ENCODE results near the gene S100A16. TPM values are rescaled to one million over a fixed set of nuclear protein-coding genes. Genes with fewer than 3 reads are reported as not detected.
A peak's percentile ranks its signal among the peaks of the same experiment; 100 is the strongest.
"Not testable (repeated sequence)": the region's sequence is repeated elsewhere in the genome, so short reads cannot be mapped to it uniquely, and the experiment has no call there.

Gene S100A16, protein sequence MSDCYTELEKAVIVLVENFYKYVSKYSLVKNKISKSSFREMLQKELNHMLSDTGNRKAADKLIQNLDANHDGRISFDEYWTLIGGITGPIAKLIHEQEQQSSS
- 100 to 1,000 TPM in 3 of 4 donors, 10 to 100 TPM in 1; 94.1 to 126 (median 109) TPM for polyA plus RNA-seq (ENCODE audit: insufficient read length in 4 of 4)

DNA sequence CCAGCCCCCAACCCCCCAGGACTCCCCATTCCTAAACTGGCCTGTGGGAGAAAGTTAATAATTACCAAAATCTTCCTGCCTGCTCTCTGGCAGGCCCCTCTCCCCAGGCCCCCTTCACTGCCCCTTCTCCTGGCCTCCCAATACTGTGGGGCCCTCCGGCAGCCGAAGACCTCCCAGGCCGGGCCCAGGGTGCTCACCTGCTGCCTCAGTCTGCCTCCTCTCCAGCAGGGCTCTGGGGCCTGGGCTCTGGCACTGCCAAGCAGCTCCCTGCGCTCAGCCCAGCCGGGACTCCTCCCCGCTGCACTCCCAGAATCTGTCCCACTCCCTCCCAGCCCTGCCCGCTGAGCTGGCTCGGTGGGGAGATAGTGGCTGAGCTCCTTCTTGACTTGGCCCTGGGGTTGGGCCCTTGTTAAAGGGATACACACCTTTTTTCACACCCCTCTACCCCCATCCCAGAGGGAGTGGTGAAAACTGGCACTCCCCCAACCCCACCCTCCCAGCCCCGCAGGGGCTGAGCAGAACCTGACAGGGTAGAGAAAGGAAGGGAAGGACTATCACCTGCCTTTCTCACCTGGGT lies at the start of gene S100A16:
S100A16 (minus strand) TSS at position 383 of the 577 bp plus-strand sequence. CDS start 4,986 bp downstream, outside the sequence.
- DNase-seq (ENCODE audit: low read depth in 4 of 4, low spot score in 2 of 4): no peak

DNA sequence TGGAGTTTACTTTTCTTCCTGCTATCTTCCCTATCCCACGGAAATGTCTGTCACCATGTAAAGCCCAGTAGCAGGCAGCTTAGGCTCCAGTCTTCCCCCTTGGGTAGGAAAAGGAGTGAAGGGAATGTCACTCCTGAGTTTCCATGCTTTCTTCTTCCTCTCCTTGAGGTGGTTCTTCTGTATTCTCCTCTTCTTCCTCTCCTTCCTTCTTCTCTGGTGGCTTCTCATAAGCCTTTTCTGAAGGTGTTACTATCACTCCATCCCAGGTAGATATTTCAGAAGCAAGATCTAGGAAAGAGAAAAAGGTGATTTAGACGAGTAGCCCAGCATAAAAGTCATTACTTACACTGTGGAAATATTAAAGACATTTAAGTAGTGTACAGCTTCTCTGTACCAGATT lies 49.3 kb upstream of the S100A16 start:
- no peak for DNase-seq (ENCODE audit: low read depth in 4 of 4, low spot score in 2 of 4)

DNA sequence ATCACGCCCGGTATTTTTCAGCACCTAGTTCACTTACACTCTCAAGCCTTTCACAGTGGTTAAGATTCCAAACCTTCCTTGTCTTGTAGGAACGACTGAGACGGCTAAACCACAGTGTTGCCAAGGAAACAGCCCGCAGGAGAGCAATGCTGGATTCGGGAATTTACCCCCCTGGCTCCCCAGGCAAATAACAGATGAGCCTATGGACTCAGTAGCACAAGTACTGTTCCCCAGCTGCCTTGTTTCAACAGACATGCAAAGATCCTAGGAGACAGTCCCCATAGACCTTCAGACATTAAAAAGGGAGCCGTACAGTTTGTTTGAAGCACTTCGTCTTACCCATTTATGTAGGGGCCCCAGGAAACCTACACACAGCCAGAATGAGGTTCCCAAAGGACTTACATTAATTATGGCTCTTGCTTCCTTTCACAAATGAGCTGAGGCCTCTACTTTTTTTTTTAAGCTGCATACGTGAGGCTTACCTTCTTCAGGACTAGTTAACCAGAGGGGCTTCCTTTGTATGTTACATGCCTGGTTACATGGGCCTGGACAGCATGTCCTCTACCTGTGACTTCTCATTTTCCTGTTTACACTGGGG lies 48.3 kb upstream of the S100A16 start:
- DNase-seq (ENCODE audit: low read depth in 4 of 4, low spot score in 2 of 4): no peak

DNA sequence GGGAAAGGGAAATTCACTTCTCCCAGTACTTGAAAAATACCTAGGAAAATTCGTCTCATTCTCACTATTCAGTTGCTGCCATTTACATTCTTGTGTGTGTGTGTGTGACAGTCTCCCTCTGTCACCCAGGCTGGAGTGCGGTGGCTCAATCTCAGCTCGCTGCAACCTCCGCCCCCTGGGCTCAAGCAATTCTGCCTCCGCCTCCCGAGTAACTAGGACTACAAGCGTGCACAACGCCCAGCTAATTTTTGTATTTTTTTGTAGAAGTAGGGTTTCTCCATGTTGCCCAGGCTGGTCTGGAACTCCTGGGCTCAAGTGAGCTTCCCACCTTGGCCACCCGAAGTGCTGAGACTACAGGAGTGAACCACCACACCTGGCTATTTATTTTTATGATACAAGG lies 46.7 kb upstream of the S100A16 start:
- no peak for DNase-seq (ENCODE audit: low read depth in 4 of 4, low spot score in 2 of 4)

DNA sequence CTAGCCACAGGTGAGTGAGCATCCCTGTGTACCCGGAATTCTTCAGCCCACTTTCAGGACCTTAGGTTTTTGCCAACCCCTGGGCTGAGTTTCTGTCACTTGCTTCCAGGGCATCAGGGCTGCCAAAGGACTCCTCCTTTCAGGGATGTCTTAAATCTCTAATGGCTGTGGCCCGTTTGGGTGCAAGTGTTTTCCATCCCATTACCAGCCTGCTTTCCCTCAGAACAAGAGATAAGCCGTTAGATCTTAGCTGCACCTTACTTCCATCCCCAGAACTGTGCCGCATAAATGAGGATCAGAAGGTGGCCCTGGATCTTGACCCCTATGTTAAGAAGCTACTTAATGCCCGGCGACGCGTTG lies 46.2 kb upstream of the S100A16 start:
- no peak for DNase-seq (ENCODE audit: low read depth in 4 of 4, low spot score in 2 of 4)

DNA sequence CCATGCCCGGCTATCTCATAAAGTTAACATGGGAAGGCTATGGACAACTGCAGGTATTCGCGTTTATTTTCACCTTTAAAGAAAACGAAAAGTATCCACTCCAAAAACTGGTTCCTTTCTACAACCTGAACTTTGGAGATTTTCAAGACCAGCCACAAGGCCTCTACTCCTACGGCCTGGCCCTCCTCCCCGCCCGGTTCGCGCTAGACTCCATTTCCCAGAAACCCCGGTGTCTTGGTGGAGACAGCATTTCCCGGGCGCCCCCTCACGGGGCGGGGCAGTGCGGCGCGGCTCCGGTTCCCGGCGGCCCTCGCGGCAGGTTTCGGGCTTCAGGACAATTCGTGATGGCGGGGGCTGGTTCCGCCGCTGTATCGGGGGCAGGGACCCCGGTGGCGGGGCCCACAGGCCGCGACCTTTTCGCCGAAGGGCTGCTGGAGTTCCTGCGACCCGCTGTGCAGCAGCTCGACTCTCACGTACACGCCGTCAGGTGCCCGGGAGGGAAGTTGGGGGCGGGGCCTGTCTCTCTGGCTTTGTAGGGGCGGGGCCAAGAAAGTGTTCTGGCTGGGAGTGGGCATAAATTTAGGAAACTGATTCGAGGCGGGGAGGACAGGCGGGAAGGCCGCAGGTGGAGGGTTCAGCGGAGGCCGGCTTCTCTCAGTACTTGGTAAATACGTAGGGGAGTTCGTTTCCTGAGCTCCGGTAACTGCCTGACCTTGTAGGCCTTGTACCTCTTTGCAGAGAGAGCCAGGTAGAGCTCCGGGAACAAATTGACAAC lies 45.6 kb upstream of the S100A16 start, which contains the start of gene SNAPIN:
SNAPIN (plus strand) TSS at position 304 of the 775 bp plus-strand sequence; CDS start at position 345, 41 bp downstream.
- DNase-seq (ENCODE audit: low read depth in 4 of 4, low spot score in 2 of 4): peak in 3 of 4 donors; percentile 77 to 87 (median 85)

DNA sequence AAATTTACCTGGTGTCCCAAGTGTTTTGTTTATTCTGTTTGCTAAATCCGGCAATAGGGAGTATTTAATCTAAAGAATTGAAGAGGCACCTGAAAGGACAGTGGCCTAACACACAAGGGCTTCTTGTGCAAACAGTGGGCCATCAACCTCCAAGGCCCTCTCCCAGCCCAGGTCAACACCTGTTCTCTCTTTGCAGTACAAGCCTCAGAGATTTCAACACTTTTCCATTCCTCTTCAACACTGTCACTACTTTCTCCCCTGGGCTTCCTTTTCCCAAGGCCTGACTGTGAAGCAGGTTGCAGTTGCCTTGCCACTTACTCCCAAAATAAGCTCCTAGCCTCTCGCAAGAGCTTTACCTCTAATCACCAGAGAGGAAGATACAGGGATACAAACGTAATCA lies 42.4 kb upstream of the S100A16 start:
- no peak for DNase-seq (ENCODE audit: low read depth in 4 of 4, low spot score in 2 of 4)

DNA sequence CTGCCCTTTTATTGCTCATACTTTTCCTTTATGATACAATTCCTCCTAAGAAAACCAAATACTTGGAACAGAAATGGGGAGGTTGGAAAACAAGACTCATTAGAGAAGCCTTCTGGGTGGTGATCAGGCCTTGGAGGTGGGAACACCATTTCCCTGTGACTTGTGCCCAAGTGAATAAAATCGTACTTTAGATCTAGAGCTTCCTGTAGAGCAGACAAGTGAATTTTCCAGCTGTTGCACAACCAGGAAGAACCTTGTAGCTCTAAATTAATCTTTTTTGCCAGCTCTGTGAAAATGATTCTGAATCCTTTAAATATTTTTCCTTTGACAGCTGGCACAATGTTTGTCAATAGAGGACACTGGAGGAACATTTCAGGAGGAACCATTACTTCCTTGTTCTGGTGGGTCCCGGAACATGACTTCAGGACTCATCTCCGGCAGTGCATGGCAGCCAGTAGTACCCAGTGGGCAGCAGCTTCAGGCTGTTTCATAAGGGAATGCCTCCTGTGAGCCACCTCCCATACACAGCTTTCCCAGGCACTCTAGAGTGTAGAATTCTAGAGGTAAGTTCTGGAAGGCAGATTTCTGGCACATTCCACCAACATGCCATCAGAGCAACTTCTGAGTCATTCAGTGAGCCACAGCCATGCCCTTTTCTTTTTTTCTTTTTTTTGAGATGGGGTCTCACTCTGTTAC lies 40.0 kb upstream of the S100A16 start:
- DNase-seq (ENCODE audit: low read depth in 4 of 4, low spot score in 2 of 4): no peak

DNA sequence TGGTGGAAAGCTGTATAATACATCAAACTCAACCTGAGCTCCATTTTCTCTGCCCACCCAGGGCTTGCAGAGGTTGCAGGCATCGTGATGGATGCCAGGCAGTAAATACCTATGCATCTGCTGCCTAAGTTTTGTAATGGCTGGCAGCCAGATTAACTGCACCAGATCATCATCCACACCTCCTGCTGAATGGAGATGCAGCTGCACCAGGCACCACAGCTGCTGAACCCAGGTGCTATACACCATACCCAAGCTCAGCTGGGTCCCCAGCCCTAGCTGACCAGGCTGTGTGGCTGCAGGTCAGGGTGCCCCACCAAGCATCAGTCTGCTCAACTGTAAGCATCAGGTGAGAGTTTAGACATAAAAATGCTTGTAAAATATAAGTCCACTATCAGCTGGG lies 38.8 kb upstream of the S100A16 start:
- DNase-seq (ENCODE audit: low read depth in 4 of 4, low spot score in 2 of 4): no peak

DNA sequence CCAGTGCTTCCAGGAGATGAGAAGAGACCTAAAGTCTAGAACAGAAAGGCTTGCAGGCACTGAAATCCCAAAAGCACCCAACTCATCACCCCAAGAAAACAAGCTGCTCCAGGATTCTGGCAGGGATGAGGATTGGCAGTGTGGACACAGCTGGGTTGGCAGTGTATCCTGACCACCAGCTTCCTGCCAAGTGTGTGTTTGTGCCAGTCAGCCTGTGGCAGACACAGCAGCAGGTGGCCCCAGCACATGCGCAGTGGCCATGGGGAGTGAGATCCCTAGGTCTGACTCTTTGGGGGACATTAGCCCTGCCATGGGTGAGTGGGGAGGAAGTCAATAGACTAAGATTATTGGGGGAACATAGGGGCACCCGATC lies 36.9 kb upstream of the S100A16 start:
- DNase-seq (ENCODE audit: low read depth in 4 of 4, low spot score in 2 of 4): no peak

DNA sequence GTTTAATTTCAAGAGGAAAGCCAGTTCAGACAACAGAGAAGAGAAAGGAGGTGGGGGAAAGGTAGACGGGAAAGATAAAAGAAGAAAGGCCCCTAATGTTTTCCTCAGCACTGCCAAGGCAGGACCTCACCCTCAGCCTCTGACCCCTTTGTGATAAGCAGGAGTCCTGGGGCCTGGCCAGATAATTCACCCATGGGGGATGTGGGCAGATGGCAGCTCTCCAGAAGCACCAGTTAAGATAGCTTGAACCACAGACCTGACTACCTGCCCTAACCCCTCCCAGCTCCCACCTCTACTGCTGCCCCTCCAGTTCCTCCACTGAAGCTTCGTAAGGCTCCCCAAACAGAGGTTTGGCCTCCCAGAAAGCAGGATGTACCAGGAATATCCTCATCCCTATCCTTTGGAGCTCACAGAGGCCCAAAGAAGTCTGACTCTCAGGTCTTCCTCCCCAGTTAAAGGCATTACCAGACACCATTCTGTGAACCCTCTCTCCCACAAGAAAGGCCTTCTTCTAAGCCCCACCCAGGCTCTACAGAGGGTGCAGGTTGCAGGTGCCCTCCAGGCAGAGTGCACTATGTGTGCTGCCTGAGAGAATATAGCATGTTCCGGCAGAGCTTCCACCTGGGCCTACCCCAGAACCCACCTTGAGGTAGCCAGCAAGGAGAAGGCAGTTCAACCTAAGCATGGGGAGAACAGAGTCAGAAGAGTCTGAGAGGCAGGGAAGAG lies 36.4 kb upstream of the S100A16 start:
- no peak for DNase-seq (ENCODE audit: low read depth in 4 of 4, low spot score in 2 of 4)

DNA sequence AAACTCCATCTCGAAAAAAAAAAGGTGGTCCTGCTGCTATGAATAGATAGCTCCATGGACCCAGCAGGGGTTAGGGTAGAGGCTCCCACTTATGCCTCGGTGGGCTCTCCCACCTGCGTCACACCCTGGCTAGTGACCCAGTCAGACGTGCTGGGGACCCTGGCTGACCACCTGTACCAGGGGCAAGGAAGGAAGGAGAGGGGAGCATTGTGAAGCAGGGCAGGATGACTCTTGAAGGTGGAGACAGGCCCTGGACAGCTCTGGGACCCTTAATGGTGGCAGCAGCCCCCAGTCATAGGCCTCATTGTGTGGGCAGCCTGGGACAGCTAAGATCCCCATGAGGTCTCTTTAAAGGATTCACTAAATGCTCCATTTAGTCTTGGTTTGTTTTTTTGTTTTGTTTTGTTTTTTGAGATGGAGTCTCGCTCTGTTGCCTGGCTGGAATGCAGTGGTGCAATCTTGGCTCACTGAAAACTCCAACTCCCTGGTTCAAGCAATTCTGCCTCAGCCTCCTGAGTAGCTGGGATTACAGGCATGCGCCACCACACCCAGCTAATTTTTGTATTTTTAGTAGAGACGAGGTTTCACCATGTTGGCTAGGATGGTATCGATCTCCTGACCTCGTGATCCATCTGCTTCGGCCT lies 35.2 kb upstream of the S100A16 start:
- DNase-seq (ENCODE audit: low read depth in 4 of 4, low spot score in 2 of 4): no peak

DNA sequence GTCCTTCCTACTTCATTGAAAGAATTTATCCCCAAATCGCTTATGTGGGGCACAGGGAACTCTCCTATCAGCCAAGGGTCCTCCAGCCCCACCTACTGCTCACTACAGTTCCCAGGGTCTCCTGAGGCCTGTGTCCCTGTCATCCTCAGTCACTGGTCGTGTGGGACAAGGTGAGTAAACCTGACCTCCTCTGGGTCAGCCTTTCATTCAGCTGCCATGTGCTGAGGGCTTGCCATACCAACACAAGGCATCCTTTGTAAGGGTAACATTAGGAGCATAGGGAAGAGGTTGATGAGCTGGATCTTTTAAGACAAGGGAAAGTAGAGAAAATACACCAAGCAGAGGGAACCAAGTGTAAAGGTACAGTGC lies 34.4 kb upstream of the S100A16 start:
- DNase-seq (ENCODE audit: low read depth in 4 of 4, low spot score in 2 of 4): no peak

DNA sequence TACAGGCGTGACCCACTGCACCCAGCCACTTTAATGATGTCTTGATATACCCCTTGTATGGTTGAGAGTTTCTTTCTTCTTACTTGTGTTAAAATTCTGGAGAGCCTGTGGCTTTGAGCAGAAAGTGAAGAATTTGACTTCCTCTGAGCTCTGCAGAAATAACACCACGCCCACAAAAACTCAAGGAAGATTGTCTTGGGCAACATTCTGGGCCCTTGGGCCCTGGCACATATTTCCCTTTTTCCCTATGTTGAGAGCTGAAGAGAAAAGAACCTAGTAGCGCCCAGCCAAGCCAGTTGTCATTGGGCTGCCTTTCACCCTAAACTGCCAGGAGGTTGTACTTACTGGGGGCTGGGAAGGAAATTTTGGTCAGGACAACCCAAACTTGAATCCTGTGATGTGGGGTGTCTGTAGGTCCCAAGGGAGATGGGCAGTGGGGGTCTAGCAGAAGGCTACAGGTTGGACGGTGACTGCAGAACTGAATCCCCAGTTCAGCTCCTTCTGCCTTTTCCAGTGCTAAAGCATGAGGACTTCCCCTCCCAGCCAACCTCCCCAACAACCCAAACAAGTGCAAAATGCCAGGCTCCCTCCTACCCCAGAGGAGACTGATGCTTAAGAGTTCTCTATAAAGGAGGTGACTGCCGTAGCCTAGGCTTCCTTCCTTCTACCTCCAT lies 33.9 kb upstream of the S100A16 start:
- no peak for DNase-seq (ENCODE audit: low read depth in 4 of 4, low spot score in 2 of 4)

DNA sequence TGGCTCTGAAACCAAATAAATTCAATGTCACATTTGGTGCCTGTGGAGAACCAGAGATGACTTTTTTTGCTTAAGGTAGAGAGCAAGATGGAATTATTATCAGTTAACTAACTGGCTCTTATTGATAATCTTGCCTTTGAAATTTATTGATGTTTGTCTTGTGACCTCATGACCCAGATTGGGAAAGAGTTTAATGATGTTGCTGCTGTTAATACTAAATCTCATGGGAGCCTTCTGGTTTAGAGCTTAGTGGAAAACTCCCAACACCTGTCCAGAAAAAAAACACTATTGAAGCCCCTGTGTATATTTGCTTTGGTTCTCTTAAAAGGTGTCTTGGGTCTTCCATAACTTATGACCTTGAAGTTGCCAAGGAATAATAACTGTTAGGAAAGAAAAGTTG lies 30.9 kb upstream of the S100A16 start:
- DNase-seq (ENCODE audit: low read depth in 4 of 4, low spot score in 2 of 4): no peak

DNA sequence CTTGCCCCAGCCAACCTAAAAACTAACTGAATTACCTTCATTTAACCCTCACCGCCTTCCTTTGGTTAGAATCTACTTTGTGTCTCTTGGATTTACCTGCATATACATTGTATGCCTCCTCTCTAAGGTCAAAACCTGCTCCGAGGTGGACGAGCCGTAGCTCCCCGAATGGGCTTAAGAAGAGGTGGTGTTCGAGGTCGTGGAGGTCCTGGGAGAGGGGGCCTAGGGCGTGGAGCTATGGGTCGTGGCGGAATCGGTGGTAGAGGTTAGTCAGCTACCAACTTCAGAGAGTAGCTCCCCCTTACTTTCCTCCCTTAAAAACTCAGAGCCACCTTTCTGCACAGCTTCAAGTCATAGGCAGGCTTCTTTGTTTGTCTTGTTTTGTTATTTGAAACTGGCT lies 30.2 kb upstream of the S100A16 start:
- DNase-seq (ENCODE audit: low read depth in 4 of 4, low spot score in 2 of 4): no peak

DNA sequence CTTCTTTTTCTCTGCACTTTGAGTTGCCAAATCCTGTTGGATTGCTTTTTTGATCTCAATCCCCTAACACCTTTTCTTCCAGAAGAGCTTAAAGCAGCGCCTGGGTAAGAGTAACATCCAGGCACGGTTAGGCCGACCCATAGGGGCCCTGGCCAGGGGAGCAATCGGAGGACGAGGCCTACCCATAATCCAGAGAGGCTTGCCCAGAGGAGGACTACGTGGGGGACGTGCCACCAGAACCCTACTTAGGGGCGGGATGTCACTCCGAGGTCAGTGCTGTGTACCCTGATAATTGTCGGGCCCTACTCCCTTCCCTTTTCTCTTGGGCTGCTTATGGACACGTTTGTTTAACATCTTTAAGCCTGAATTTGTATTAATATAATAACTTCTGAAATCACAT lies 29.2 kb upstream of the S100A16 start:
- DNase-seq (ENCODE audit: low read depth in 4 of 4, low spot score in 2 of 4): no peak

DNA sequence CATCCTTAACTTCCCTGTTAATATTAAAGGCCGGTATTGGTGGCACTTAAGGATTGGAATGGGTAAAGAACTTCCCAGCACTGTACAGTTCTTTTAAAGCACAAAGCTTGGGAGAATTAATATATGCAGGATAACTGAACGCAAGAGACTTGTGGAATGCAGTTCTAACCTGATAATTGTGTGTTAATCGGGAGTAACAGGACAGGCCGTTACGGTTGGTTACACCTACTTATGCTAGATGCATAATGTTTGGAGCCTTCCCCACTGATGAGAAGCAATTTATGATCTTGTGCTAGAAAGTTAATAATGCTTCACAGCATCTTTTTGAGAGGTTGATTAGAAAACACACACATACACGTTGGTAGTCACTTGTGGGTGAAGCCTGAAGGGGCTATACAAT lies 27.9 kb upstream of the S100A16 start:
- no peak for DNase-seq (ENCODE audit: low read depth in 4 of 4, low spot score in 2 of 4)

DNA sequence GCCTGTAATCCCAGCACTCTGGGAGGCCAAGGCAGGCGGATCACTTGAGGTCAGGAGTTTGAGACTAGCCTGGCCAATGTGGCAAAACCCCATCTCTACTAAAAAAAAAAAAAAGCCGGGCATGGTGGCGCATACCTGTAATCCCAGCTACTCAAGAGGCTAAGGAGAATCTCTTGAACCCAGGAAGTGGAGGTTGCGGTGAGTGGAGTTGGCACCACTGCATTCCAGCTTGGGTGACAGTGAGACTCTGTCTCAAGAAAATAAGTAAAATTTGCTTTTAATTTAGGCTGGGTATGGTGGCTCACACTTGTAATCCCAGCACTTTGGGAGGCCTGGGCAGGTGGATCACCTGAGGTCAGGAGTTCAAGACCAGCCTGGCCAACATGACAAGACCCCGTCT lies 27.3 kb upstream of the S100A16 start:
- DNase-seq (ENCODE audit: low read depth in 4 of 4, low spot score in 2 of 4): not testable (repeated sequence)
